Right atrium auricular region (tissue), 2 donors: ENCODE results near the gene VEZT. TPM values are rescaled to one million over a fixed set of nuclear protein-coding genes. Genes with fewer than 3 reads are reported as not detected.

Source experiments
- DNase-seq: peaks from one replicate; pipeline ENCODE4 v3.0.0-alpha.2; 2019; ENCODE audit warnings: low spot score
- H3K27ac ChIP-seq, 2 donors: fragments of 200-600 bp; sonication (generic); 1 replicate in 1 of 2; 2 replicates in 1 of 2; pipeline ENCODE4 v1.5.1; 2016 to 2019
- H3K27me3 ChIP-seq, 2 donors: fragments of 200-600 bp; sonication (generic); one replicate each; pipeline versions ENCODE4 v1.5.1 to v1.6.0; 2017 to 2019
- H3K36me3 ChIP-seq: fragments of 200-600 bp; sonication (generic); one replicate; pipeline ENCODE4 v1.5.1; 2016
- H3K4me1 ChIP-seq, 2 donors: fragments of 200-600 bp; sonication (generic); one replicate each; pipeline versions ENCODE4 v1.5.1 to v1.6.0; 2017 to 2019
- H3K4me3 ChIP-seq, 2 donors: fragments of 200-600 bp; sonication (generic); 1 replicate in 1 of 2; 2 replicates in 1 of 2; pipeline ENCODE4 v1.5.1; 2017 to 2019; ENCODE audit warnings: mild to moderate bottlenecking in 1 of 2, moderate library complexity in 1 of 2
- H3K9me3 ChIP-seq, 2 donors: fragments of 200-600 bp; sonication (generic); one replicate each; pipeline ENCODE4 v1.5.1; 2019
- CTCF ChIP-seq, 2 donors: fragments of 200-600 bp; sonication (generic); IDR thresholded peaks; one replicate each; pipeline ENCODE4 v1.5.1; 2019; ENCODE audit warnings: antibody characterized with exemption in 2 of 2
- total RNA-seq, 2 donors: library from RNA; depleted of rRNA; stranded (reverse); fragments of >200 nt; gene quantifications; one replicate each; pipeline ENCODE4 v1.1.0, GENCODE V29; 2016

The VEZT gene
- total RNA-seq, 2 donors from 2014 or later = 66.6 to 69.8 TPM

GRCh38 chr12:95207407-95207806 lies 10.2 kb upstream of the VEZT start:
- Histone ChIP-seq H3K27me3 (no peaks in the 10 kb centered on the region), H3K4me3 (no peak overlapping the region), H3K4me1 (peaks cover 0 to 32% of the 10 kb centered on the region in 2 donors), H3K9me3 (no peaks in the 10 kb centered on the region), H3K36me3 (no peaks in the 10 kb centered on the region), H3K27ac (no peak overlapping the region)
- DNase-seq = no peak
- no peak for TF ChIP-seq CTCF (IDR thresholded peaks at IDR 0.05)

GRCh38 chr12:95208678-95209077 lies 8.9 kb upstream of the VEZT start:
- peaks cover 0 to 20% of the 10 kb centered on the region in 2 donors for H3K4me1 ChIP-seq
- no peaks in the 10 kb centered on the region for H3K27me3 ChIP-seq
- no peaks in the 10 kb centered on the region for H3K36me3 ChIP-seq
- H3K4me3 ChIP-seq = no peak overlapping the region
- TF ChIP-seq CTCF (IDR thresholded peaks at IDR 0.05) = no peak
- H3K9me3 ChIP-seq = no peaks in the 10 kb centered on the region
- no peak overlapping the region for H3K27ac ChIP-seq
- no peak for DNase-seq

GRCh38 chr12:95212586-95212985 lies 5.0 kb upstream of the VEZT start:
- no peak for DNase-seq
- no peaks in the 10 kb centered on the region for H3K27me3 ChIP-seq
- TF ChIP-seq CTCF (IDR thresholded peaks at IDR 0.05) = no peak
- no peaks in the 10 kb centered on the region for H3K9me3 ChIP-seq
- H3K36me3 ChIP-seq = no peaks in the 10 kb centered on the region
- H3K27ac ChIP-seq = no peak overlapping the region
- peaks cover 0 to 4% of the 10 kb centered on the region in 2 donors for H3K4me1 ChIP-seq
- no peak overlapping the region for H3K4me3 ChIP-seq

GRCh38 chr12:95213119-95213518 lies 4.5 kb upstream of the VEZT start:
- DNase-seq = no peak
- no peak for TF ChIP-seq CTCF (IDR thresholded peaks at IDR 0.05)

GRCh38 chr12:95213928-95214327 lies 3.7 kb upstream of the VEZT start:
- H3K27ac ChIP-seq = no peak overlapping the region

More at GRCh38 chr12:95213119-95213518, 4.5 kb upstream of the VEZT start:
- Histone ChIP-seq H3K27ac (no peak overlapping the region), H3K4me3 (no peak overlapping the region), H3K4me1 (peaks cover 0 to 4% of the 10 kb centered on the region in 2 donors), H3K36me3 (no peaks in the 10 kb centered on the region), H3K9me3 (no peaks in the 10 kb centered on the region), H3K27me3 (no peaks in the 10 kb centered on the region)

More at GRCh38 chr12:95213928-95214327, 3.7 kb upstream of the VEZT start:
- H3K4me3 ChIP-seq = no peak overlapping the region
- no peaks in the 10 kb centered on the region for H3K9me3 ChIP-seq
- no peak for TF ChIP-seq CTCF (IDR thresholded peaks at IDR 0.05)
- H3K27me3 ChIP-seq = no peaks in the 10 kb centered on the region
- H3K4me1 ChIP-seq = peaks cover 0 to 9% of the 10 kb centered on the region in 2 donors
- no peaks in the 10 kb centered on the region for H3K36me3 ChIP-seq
- DNase-seq = no peak
